ENCODE measurements around the gene PDCD2L.
A peak's percentile ranks its signal among the peaks of the same experiment; 100 is the strongest.

Gene PDCD2L

GRCh38 chr19:34471906-34472700, 67.9 kb downstream of the PDCD2L start:
- DNase-seq (ENCODE audit: low spot score): no peak

GRCh38 chr19:34474233-34474989, 70.2 kb downstream of the PDCD2L start:
- no peak for DNase-seq (ENCODE audit: low spot score)

- DNase-seq (ENCODE audit: low spot score): peak; percentile 61
Measured at GRCh38 chr19:34475026-34475974, 71.1 kb downstream of the PDCD2L start.
